ENCODE measurements around the gene MBP.
"Not testable (repeated sequence)": the region's sequence is repeated elsewhere in the genome, so short reads cannot be mapped to it uniquely, and the experiment has no call there.

MBP gene

GRCh38 chr18:77004555-77005380 lies 127.8 kb downstream of the MBP start:
- no peak for DNase-seq (ENCODE audit: low spot score)

- no peak for DNase-seq (ENCODE audit: low spot score)
These were observed 129.3 kb downstream of the MBP start for GRCh38 chr18:77003316-77003715.

GRCh38 chr18:77002496-77002895 lies 130.1 kb downstream of the MBP start:
- no peak for DNase-seq (ENCODE audit: low spot score)

- no peak for DNase-seq (ENCODE audit: low spot score)
These were observed 130.6 kb downstream of the MBP start for GRCh38 chr18:77001979-77002378.

- DNase-seq (ENCODE audit: low spot score): no peak
These were observed 131.5 kb downstream of the MBP start for GRCh38 chr18:77001041-77001440.

GRCh38 chr18:77000527-77000926 lies 132.1 kb downstream of the MBP start:
- DNase-seq (ENCODE audit: low spot score): peak; percentile 64

- DNase-seq (ENCODE audit: low spot score): no peak
These were observed 133.5 kb downstream of the MBP start for GRCh38 chr18:76999077-76999476.

GRCh38 chr18:76997951-76998808 lies 134.4 kb downstream of the MBP start:
- no peak for DNase-seq (ENCODE audit: low spot score)

- no peak for DNase-seq (ENCODE audit: low spot score)
These were observed 136.2 kb downstream of the MBP start for GRCh38 chr18:76996429-76996828.

GRCh38 chr18:76995896-76996295 lies 136.7 kb downstream of the MBP start:
- no peak for DNase-seq (ENCODE audit: low spot score)

GRCh38 chr18:76994086-76994654 lies 138.4 kb downstream of the MBP start:
- DNase-seq (ENCODE audit: low spot score): no peak

- no peak for DNase-seq (ENCODE audit: low spot score)
These were observed 139.0 kb downstream of the MBP start for GRCh38 chr18:76993573-76993972.

GRCh38 chr18:76993085-76993382 lies 139.5 kb downstream of the MBP start:
- DNase-seq (ENCODE audit: low spot score): no peak

- no peak for DNase-seq (ENCODE audit: low spot score)
These were observed 140.1 kb downstream of the MBP start for GRCh38 chr18:76992226-76993084.

- no peak for DNase-seq (ENCODE audit: low spot score)
These were observed 141.4 kb downstream of the MBP start for GRCh38 chr18:76991021-76991688.

GRCh38 chr18:76990343-76991020 lies 142.1 kb downstream of the MBP start:
- DNase-seq (ENCODE audit: low spot score): not testable (repeated sequence)

GRCh38 chr18:76989647-76990190 lies 142.9 kb downstream of the MBP start:
- DNase-seq (ENCODE audit: low spot score): no peak

- no peak for DNase-seq (ENCODE audit: low spot score)
These were observed 143.5 kb downstream of the MBP start for GRCh38 chr18:76988827-76989646.

- no peak for DNase-seq (ENCODE audit: low spot score)
These were observed 144.4 kb downstream of the MBP start for GRCh38 chr18:76988031-76988826.
